Measurements from ENCODE around the gene ARHGAP42.

DNA sequence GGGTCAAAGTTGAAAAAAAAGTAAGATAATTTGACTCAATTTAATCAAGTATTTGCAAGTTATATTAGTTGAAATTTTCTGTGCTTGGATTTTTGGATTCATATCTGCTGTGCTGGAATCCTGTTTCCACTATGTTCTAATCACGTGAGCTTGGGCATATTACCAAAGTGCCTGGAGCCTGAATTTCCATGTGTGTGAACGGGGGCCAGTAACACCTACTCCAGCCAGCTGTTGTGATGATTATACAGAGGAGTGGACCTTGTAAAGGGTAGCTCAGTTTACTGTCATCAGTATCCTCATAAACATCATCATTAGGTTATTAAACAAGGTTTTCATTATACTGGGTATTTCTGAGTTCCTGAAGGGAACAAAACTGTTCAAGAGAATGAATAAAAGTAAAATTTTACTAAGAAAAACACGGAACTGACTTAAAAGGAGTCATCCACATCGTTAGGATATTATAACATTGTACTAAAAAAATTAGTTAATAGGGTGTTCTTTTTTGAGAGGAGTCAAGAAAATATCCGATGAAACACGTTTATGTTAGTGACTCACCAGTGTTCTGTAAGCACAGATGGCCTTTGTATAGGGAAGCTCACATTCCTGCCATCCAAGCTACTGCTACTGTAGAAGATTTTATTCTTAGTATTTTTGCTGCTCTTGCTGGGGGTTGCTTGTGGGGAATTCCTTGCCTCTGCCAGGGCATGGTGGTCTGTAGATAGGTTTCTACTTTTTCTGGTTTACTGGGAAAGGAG lies 144.1 kb downstream of the ARHGAP42 start:
- TF ChIP-seq, protein P1, sequence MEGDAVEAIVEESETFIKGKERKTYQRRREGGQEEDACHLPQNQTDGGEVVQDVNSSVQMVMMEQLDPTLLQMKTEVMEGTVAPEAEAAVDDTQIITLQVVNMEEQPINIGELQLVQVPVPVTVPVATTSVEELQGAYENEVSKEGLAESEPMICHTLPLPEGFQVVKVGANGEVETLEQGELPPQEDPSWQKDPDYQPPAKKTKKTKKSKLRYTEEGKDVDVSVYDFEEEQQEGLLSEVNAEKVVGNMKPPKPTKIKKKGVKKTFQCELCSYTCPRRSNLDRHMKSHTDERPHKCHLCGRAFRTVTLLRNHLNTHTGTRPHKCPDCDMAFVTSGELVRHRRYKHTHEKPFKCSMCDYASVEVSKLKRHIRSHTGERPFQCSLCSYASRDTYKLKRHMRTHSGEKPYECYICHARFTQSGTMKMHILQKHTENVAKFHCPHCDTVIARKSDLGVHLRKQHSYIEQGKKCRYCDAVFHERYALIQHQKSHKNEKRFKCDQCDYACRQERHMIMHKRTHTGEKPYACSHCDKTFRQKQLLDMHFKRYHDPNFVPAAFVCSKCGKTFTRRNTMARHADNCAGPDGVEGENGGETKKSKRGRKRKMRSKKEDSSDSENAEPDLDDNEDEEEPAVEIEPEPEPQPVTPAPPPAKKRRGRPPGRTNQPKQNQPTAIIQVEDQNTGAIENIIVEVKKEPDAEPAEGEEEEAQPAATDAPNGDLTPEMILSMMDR (IDR thresholded peaks at IDR 0.05), result no peak
- TF ChIP-seq POLR2A (IDR thresholded peaks at IDR 0.05), result no peak
